Measurements from ENCODE around the gene TREX2.

DNA sequence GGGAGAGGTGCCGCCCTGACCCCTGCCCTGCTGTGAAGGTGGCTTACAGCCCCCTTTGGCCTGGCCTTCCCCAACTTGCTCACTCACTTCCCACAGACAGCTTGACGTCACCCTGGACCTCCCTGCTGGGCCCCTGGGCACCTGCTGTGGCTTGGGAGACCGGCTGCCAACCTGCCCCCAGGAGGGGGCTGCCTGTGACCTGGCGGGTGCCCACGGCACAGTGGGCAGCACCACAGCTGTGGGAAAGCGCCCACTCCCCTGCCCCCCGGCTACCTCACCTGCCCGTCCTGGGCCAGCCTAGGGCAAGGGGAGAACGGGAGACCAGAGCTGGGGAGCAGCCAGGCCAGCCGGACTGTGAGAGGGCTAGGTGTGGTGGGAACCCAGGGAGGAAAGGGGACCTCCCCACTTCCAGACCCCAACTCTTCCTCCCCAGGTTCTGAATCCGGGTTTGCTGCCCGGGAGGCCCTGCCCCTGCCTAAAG is 36.9 kb downstream of the TREX2 start:
- TF ChIP-seq POLR2A (IDR thresholded peaks at IDR 0.05; ENCODE audit: low read depth, low read length) (no peak), RAD21 (IDR thresholded peaks at IDR 0.05; ENCODE audit: low read length) (no peak)
- TF ChIP-seq, protein P1, sequence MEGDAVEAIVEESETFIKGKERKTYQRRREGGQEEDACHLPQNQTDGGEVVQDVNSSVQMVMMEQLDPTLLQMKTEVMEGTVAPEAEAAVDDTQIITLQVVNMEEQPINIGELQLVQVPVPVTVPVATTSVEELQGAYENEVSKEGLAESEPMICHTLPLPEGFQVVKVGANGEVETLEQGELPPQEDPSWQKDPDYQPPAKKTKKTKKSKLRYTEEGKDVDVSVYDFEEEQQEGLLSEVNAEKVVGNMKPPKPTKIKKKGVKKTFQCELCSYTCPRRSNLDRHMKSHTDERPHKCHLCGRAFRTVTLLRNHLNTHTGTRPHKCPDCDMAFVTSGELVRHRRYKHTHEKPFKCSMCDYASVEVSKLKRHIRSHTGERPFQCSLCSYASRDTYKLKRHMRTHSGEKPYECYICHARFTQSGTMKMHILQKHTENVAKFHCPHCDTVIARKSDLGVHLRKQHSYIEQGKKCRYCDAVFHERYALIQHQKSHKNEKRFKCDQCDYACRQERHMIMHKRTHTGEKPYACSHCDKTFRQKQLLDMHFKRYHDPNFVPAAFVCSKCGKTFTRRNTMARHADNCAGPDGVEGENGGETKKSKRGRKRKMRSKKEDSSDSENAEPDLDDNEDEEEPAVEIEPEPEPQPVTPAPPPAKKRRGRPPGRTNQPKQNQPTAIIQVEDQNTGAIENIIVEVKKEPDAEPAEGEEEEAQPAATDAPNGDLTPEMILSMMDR (conservative IDR thresholded peaks at IDR 0.05; ENCODE audit: low read depth, low read length): no peak
- TF ChIP-seq, protein P2, sequence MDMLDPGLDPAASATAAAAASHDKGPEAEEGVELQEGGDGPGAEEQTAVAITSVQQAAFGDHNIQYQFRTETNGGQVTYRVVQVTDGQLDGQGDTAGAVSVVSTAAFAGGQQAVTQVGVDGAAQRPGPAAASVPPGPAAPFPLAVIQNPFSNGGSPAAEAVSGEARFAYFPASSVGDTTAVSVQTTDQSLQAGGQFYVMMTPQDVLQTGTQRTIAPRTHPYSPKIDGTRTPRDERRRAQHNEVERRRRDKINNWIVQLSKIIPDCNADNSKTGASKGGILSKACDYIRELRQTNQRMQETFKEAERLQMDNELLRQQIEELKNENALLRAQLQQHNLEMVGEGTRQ (IDR thresholded peaks at IDR 0.05; ENCODE audit: low read depth, low read length): no peak

Data from IMR-90 (cell line).